Stimulated activated CD4-positive, alpha-beta T cell treated with anti-CD3 and anti-CD28 coated beads, Interleukin-1b, Interleukin-23, amount 100 ng/mL, for 24 hours (primary cell): ENCODE data around the gene MRPL12.
"Not testable (repeated sequence)": the region's sequence is repeated elsewhere in the genome, so short reads cannot be mapped to it uniquely, and the experiment has no call there.

ENCODE experiments used
- DNase-seq, 4 experiments: peaks; one replicate each; pipeline ENCODE4 v3.0.0-alpha.2; 2020; ENCODE audit warnings: low read depth in 4 of 4, low spot score in 1 of 4

The MRPL12 gene

DNA sequence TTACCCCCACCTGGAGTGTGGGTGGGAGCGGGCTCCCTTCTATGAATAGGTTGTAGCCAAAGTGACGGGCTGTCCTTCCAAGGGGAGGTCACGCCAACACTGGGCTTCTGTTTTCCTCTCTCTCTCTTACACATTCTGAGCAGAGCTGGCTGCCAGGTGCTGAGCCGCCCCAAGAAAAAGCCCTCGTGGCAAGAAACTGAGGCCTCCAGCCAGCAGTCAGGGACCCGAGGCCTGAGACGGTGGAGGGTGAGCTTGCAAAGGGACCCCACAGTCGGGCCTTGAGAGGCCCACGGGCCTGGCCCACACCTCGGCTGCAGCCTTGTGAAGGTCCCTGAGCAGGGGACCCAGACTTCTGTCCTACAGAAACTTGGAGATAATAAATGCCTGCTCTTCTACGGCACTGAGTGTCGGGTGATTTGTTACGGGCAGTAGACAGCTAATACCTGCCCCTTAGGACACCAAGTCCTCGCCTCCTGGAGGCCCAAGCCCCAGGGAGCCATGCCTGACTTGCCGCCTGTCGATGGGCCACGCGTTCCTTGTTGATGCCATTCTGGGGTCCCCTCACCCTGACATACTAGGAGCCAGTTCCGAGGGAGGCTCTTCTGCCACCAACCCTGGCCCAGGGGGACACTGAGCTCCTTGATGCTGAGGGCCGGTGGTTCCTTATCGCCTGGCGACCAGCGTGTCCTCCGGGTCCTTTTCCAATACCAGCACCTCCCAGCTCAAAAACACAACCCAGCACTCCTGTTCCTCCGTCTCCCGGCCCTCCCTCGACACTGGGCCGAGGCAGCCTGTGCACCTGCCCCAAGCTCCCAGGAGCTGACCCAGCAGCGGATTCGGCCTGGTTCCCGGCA, 35.0 kb downstream of the MRPL12 start:
- no peak for DNase-seq

DNA sequence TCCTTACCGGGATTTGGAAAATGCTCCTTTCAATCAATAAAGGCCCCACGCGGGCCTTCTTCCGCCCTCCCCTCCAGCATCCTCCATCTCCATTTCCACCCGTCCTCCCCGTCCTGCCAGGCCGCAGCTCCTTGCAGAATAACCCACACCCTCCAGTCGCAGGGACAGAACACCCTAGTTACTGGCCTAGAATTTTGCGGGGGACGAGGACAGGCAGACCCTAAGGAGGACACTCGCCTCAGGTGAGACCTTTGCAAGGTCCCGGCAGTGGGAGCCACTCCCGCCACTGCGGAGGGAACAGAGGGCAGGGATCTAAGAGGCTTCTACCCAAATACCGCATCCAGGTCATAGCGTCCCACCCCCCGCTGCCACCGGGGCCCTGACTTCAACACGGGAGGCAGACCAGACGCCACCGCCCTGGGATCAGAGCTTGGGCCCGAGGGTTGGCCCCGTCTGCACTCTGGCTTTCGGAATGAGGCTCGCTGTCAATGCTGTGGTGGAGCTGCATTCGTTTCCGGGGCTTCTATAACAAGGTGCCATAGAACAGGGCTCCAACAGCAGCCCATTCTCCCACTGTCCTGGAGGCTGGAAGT, 35.7 kb downstream of the MRPL12 start:
- DNase-seq, result no peak

DNA sequence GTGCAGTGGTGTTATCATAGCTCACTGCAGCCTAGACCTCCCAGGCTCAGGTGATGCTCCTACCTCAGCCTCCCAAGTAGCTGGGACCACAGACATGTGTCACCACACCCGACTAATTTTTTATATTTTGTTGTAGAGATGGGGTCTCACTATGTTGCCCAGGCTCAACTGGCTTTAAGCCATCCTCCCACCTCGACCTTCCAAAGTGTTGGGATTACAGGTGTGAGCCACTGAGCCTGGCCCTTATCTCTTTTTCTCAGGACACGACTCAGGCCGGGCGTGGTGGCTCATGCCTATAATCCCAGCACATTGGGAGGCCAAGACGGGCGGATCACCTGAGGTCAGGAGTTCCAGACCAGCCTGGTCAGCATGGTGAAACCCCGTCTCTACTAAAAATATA, 36.4 kb downstream of the MRPL12 start:
- not testable (repeated sequence) for DNase-seq

- no peak for DNase-seq
Observed at GRCh38 chr17:81740395-81740961, 37.3 kb downstream of the MRPL12 start.

DNA sequence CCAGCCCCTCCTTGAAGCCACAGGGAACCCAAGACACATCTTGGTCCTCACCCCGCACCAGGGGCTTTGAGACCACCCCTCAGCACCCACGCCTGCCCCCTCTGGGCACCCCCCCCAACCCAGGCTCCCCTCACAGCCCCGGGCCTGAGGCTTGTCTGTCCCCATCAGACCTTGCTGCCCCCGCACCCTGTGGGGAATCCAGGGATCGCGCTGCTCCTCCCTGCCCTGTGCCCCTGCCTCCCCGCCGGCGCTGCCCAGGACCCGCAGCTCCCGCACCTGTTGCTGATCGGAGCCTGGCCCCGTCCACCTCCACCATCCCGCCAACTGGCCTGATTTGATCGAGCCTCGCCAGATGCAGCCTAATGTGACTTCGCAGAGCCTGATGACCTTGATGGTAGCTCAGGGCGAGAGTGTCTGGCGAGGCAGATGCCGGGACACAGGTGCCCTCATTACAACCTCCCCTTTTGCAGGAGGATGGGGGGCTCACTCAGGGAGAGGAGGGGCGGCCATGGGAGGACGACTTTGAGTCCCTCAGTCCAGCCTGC, 38.0 kb downstream of the MRPL12 start:
- no peak for DNase-seq

- no peak for DNase-seq
Observed at GRCh38 chr17:81741594-81742452, 38.7 kb downstream of the MRPL12 start.
